ENCODE results near the gene DUOX1.

Gene DUOX1

GRCh38 chr15:45162771-45163507 lies 33.1 kb downstream of the DUOX1 start:
- H3K27ac ChIP-seq, result peak overlapping the region in 20 of 21 experiments; percentile 16 to 87 (median 72)
- H3K4me3 ChIP-seq, result no peak overlapping the region

- H3K4me3 ChIP-seq, result no peak overlapping the region
- peak overlapping the region in 17 of 21 experiments; percentile 24 to 87 (median 73) for H3K27ac ChIP-seq
These were observed 33.7 kb downstream of the DUOX1 start for GRCh38 chr15:45163508-45163856.

- Histone ChIP-seq H3K4me3 (no peak overlapping the region), H3K27ac (peak overlapping the region in 7 of 21 experiments; percentile 26 to 99 (median 98))
These were observed 35.1 kb downstream of the DUOX1 start for GRCh38 chr15:45164914-45165313.

GRCh38 chr15:45165536-45165935 lies 35.7 kb downstream of the DUOX1 start:
- no peak overlapping the region for H3K4me3 ChIP-seq
- peak overlapping the region in 14 of 21 experiments; percentile 5 to 100 (median 98) for H3K27ac ChIP-seq

GRCh38 chr15:45166834-45167630 lies 37.2 kb downstream of the DUOX1 start:
- Histone ChIP-seq H3K4me3 (peak overlapping the region; percentile 39 to 66 (median 54)), H3K27ac (peak overlapping the region; percentile 89 to 100 (median 98))

- peak overlapping the region; percentile 89 to 100 (median 98) for H3K27ac ChIP-seq
- peak overlapping the region; percentile 39 to 66 (median 54) for H3K4me3 ChIP-seq
These were observed 37.9 kb downstream of the DUOX1 start for GRCh38 chr15:45167631-45168205.

GRCh38 chr15:45168286-45168685 lies 38.5 kb downstream of the DUOX1 start:
- H3K4me3 ChIP-seq, result no peak overlapping the region
- peak overlapping the region in 8 of 21 experiments; percentile 3 to 100 (median 96) for H3K27ac ChIP-seq

- H3K27ac ChIP-seq, result peak overlapping the region in 9 of 21 experiments; percentile 5 to 99 (median 38)
These were observed 39.2 kb downstream of the DUOX1 start for GRCh38 chr15:45168751-45169551.

GRCh38 chr15:45169608-45170480 lies 40.0 kb downstream of the DUOX1 start:
- peak overlapping the region in 6 of 21 experiments; percentile 32 to 99 (median 66) for H3K27ac ChIP-seq

More at GRCh38 chr15:45168751-45169551, 39.2 kb downstream of the DUOX1 start:
- H3K4me3 ChIP-seq, result no peak overlapping the region

GRCh38 chr15:45171912-45172311 lies 42.1 kb downstream of the DUOX1 start:
- no peak overlapping the region for H3K4me3 ChIP-seq
- no peak overlapping the region for H3K27ac ChIP-seq

More at GRCh38 chr15:45169608-45170480, 40.0 kb downstream of the DUOX1 start:
- no peak overlapping the region for H3K4me3 ChIP-seq

GRCh38 chr15:45174069-45174468 lies 44.3 kb downstream of the DUOX1 start:
- Histone ChIP-seq H3K4me3 (no peak overlapping the region), H3K27ac (no peak overlapping the region)

- Histone ChIP-seq H3K4me3 (no peak overlapping the region), H3K27ac (no peak overlapping the region)
These were observed 44.8 kb downstream of the DUOX1 start for GRCh38 chr15:45174577-45174976.

GRCh38 chr15:45177285-45177684 lies 47.5 kb downstream of the DUOX1 start:
- H3K4me3 ChIP-seq, result no peak overlapping the region

GRCh38 chr15:45179221-45179985 lies 49.6 kb downstream of the DUOX1 start:
- Histone ChIP-seq H3K27ac (peak overlapping the region in 7 of 21 experiments; percentile 10 to 50 (median 35)), H3K4me3 (no peak overlapping the region)

More at GRCh38 chr15:45177285-45177684, 47.5 kb downstream of the DUOX1 start:
- no peak overlapping the region for H3K27ac ChIP-seq

- H3K4me3 ChIP-seq, result no peak overlapping the region
- H3K27ac ChIP-seq, result peak overlapping the region in 3 of 21 experiments; percentile 35 to 46 (median 41)
These were observed 50.4 kb downstream of the DUOX1 start for GRCh38 chr15:45180201-45180600.

GRCh38 chr15:45180648-45181436 lies 51.0 kb downstream of the DUOX1 start:
- Histone ChIP-seq H3K27ac (no peak overlapping the region), H3K4me3 (no peak overlapping the region)
